Activated CD4-positive, alpha-beta T cell treated with anti-CD3 and anti-CD28 coated beads, Interleukin-10, Interleukin-2, amounts not matched to agents 100 ng/mL and 50 ng/mL, durations not matched to agents 16 hours and 8 hours (primary cell): Measurements from ENCODE around the gene SLC25A13.

Experiments
- DNase-seq: peaks from one replicate; pipeline ENCODE4 v3.0.0-alpha.2; 2020

SLC25A13 gene

GRCh38 chr7:96080027-96080426, 241.9 kb downstream of the SLC25A13 start:
- no peak for DNase-seq

GRCh38 chr7:96076350-96076707, 245.6 kb downstream of the SLC25A13 start:
- DNase-seq = no peak

- DNase-seq = peak; percentile 60
These were observed 246.2 kb downstream of the SLC25A13 start for GRCh38 chr7:96075510-96076349.

GRCh38 chr7:96074871-96075270, 247.0 kb downstream of the SLC25A13 start:
- DNase-seq = no peak
